Measurements from ENCODE around the gene CDKN2D. TPM values are rescaled to one million over a fixed set of nuclear protein-coding genes. Genes with fewer than 3 reads are reported as not detected.
A peak's percentile ranks its signal among the peaks of the same experiment; 100 is the strongest.

CDKN2D gene
- total RNA-seq, 1 experiment from 2014 or later, result 3.3 TPM

GRCh38 chr19:10617409-10618121 lies 48.8 kb upstream of the CDKN2D start:
- CTCF ChIA-PET, result no interaction called here
- no peak for ATAC-seq
- Mint-ChIP-seq H3K36me3 (peaks cover 6% of the 10 kb centered on the region; the same call in 1 of the 2 replicates), H3K27ac (peak overlapping the region; percentile 66), H3K4me3 (no peak overlapping the region), H3K27me3 (ENCODE audit: low read depth) (no peaks in the 10 kb centered on the region), H3K9me3 (no peaks in the 10 kb centered on the region), H3K4me1 (no peaks in the 10 kb centered on the region)
- no peak for DNase-seq (ENCODE audit: low spot score)
- POLR2A ChIA-PET, result no interaction called here
- TF ChIP-seq NR3C1 (CRISPR knock-in tag; conservative IDR thresholded peaks at IDR 0.05; ENCODE audit: low read depth) (no peak), MLX (CRISPR knock-in tag; IDR thresholded peaks at IDR 0.05) (no peak), SOX15 (CRISPR knock-in tag; IDR thresholded peaks at IDR 0.05) (no peak), ZNF232 (CRISPR knock-in tag; IDR thresholded peaks at IDR 0.05) (no peak), IRF2 (CRISPR knock-in tag; IDR thresholded peaks at IDR 0.05; ENCODE audit: borderline replicate concordance, low read depth) (no peak), GABPB1 (CRISPR knock-in tag; IDR thresholded peaks at IDR 0.05) (no peak), ETV6 (CRISPR knock-in tag; IDR thresholded peaks at IDR 0.05) (no peak), ZNF281 (CRISPR knock-in tag; IDR thresholded peaks at IDR 0.05) (no peak), HMGA2 (CRISPR knock-in tag; IDR thresholded peaks at IDR 0.05) (no peak), FOXJ3 (CRISPR knock-in tag; IDR thresholded peaks at IDR 0.05; ENCODE audit: borderline replicate concordance) (no peak), OVOL2 (CRISPR knock-in tag; IDR thresholded peaks at IDR 0.05; ENCODE audit: borderline replicate concordance) (no peak), E2F1 (CRISPR knock-in tag; IDR thresholded peaks at IDR 0.05) (no peak), TEAD4 (CRISPR knock-in tag; IDR thresholded peaks at IDR 0.05) (no peak), NFATC4 (CRISPR knock-in tag; IDR thresholded peaks at IDR 0.05) (no peak), PRRX2 (CRISPR knock-in tag; IDR thresholded peaks at IDR 0.05) (no peak), ZNF396 (CRISPR knock-in tag; IDR thresholded peaks at IDR 0.05; ENCODE audit: borderline replicate concordance) (no peak)
- TF ChIP-seq, protein P1, sequence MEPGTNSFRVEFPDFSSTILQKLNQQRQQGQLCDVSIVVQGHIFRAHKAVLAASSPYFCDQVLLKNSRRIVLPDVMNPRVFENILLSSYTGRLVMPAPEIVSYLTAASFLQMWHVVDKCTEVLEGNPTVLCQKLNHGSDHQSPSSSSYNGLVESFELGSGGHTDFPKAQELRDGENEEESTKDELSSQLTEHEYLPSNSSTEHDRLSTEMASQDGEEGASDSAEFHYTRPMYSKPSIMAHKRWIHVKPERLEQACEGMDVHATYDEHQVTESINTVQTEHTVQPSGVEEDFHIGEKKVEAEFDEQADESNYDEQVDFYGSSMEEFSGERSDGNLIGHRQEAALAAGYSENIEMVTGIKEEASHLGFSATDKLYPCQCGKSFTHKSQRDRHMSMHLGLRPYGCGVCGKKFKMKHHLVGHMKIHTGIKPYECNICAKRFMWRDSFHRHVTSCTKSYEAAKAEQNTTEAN (CRISPR knock-in tag; IDR thresholded peaks at IDR 0.05), result no peak
- TF ChIP-seq, protein P2, sequence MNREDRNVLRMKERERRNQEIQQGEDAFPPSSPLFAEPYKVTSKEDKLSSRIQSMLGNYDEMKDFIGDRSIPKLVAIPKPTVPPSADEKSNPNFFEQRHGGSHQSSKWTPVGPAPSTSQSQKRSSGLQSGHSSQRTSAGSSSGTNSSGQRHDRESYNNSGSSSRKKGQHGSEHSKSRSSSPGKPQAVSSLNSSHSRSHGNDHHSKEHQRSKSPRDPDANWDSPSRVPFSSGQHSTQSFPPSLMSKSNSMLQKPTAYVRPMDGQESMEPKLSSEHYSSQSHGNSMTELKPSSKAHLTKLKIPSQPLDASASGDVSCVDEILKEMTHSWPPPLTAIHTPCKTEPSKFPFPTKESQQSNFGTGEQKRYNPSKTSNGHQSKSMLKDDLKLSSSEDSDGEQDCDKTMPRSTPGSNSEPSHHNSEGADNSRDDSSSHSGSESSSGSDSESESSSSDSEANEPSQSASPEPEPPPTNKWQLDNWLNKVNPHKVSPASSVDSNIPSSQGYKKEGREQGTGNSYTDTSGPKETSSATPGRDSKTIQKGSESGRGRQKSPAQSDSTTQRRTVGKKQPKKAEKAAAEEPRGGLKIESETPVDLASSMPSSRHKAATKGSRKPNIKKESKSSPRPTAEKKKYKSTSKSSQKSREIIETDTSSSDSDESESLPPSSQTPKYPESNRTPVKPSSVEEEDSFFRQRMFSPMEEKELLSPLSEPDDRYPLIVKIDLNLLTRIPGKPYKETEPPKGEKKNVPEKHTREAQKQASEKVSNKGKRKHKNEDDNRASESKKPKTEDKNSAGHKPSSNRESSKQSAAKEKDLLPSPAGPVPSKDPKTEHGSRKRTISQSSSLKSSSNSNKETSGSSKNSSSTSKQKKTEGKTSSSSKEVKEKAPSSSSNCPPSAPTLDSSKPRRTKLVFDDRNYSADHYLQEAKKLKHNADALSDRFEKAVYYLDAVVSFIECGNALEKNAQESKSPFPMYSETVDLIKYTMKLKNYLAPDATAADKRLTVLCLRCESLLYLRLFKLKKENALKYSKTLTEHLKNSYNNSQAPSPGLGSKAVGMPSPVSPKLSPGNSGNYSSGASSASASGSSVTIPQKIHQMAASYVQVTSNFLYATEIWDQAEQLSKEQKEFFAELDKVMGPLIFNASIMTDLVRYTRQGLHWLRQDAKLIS (CRISPR knock-in tag; IDR thresholded peaks at IDR 0.05; ENCODE audit: borderline replicate concordance), result no peak

All from WTC11 (cell line).